BLaER1 treated with 17β-estradiol and CSF1 and Interleukin-3, amounts not matched to agents 10 nM and 100 nM (cell line): ENCODE data around the gene GRIN2A.

Experiments
- H3K27ac ChIP-seq, 11 experiments: shearing (Covaris generic); formaldehyde crosslinking; 2 replicates each; pipeline ENCODE4 v1.8.1; 2022
- H3K27me3 ChIP-seq, 11 experiments: shearing (Covaris generic); formaldehyde crosslinking; 2 replicates each; pipeline ENCODE4 v1.8.1; 2022
- H3K36me3 ChIP-seq, 11 experiments: shearing (Covaris generic); formaldehyde crosslinking; 2 replicates each; pipeline ENCODE4 v1.8.1; 2022
- H3K4me1 ChIP-seq, 10 experiments: shearing (Covaris generic); formaldehyde crosslinking; 2 replicates each; pipeline ENCODE4 v1.8.1; 2022
- H3K4me2 ChIP-seq, 11 experiments: shearing (Covaris generic); formaldehyde crosslinking; 2 replicates each; pipeline ENCODE4 v1.8.1; 2022
- H3K4me3 ChIP-seq, 10 experiments: shearing (Covaris generic); formaldehyde crosslinking; 2 replicates each; pipeline ENCODE4 v1.8.1; 2022
- H3K9ac ChIP-seq, 11 experiments: shearing (Covaris generic); formaldehyde crosslinking; 2 replicates each; pipeline ENCODE4 v1.8.1; 2022
- H3K9me3 ChIP-seq, 11 experiments: shearing (Covaris generic); formaldehyde crosslinking; replicated peaks in 1 of 11; 2 replicates each; pipeline ENCODE4 v1.8.1; 2022
- H4K20me1 ChIP-seq, 11 experiments: shearing (Covaris generic); formaldehyde crosslinking; 2 replicates each; pipeline ENCODE4 v1.8.1; 2022
- Cebpa-rat ChIP-seq, 11 experiments: shearing (Covaris generic); IDR thresholded peaks; 2 replicates each; pipeline ENCODE4 v1.8.1; 2022

GRIN2A gene

DNA sequence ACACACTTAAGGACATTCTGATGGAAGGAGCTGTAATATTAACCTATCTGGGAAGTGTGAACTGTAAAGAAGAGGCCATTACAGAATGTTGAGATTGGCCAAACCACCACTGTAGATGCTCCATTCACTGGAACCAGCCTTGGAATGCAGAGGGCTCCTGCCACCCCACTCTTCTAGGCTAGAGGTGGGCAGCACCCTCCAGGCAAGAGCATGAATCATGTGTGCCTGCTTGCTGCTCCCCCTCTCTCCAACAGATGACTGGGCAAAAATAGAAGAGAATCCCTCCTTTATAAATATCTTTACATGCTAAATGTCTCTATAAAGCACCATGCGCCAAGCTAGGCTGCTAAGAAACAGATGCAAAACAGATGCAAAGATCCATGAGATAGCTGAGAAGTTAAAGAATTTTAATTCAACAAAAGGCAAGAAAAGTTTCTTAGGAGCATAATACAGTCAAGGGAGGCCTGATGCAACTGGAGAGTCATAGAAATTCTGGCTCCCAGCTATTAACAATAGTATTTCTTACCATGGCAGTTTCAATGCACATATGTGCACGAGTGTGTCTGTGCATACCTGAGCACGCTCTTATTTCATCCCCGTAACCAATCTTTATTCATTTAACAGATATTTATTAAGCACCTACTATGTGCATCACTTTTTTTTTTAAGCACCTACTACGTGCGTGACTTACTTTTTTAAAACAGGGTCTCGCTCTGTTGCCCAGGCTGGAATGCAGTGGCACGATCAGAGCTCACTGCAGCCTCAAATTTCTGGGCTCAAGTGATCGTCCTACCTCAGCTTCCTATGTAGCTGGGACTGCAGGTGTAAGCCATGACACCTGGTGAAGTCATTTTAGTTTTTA is 53.6 kb downstream of the GRIN2A start:
- 0 out of 22 replicates have a peak, but pooled peaks cover 0 to 6% (median 0%) of the 10 kb centered on the region in 11 experiments for H3K9me3 ChIP-seq
- no peaks in the 10 kb centered on the region for H4K20me1 ChIP-seq
- no peak overlapping the region for H3K9ac ChIP-seq
- H3K4me1 ChIP-seq = no peaks in the 10 kb centered on the region
- H3K4me3 ChIP-seq = no peak overlapping the region
- no peaks in the 10 kb centered on the region for H3K36me3 ChIP-seq
- no peaks in the 10 kb centered on the region for H3K27me3 ChIP-seq
- TF ChIP-seq Cebpa-rat (IDR thresholded peaks at IDR 0.05) = no peak
- H3K27ac ChIP-seq = no peak overlapping the region
- no peak overlapping the region for H3K4me2 ChIP-seq

DNA sequence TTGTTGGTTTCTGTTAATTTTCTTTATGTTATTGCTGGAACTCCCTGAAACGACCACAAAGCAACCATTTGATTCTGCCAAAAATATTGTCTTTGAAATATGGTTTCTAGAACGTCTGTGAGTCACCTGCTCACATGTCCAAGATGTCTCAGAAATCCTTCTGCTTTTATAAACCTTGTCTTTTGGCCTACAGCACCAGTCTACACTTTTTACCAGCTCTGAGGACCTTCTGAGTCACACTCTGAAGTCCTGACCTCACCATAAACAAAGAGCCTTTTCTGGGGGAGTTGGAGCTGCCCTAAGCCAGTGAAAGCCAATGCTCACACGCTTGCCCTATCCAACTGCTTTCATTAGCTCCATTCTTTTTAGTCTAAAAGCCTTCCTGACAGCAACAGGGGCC is 55.5 kb downstream of the GRIN2A start:
- H3K9me3 ChIP-seq = no peaks in the 10 kb centered on the region
- H3K36me3 ChIP-seq = no peaks in the 10 kb centered on the region
- no peak overlapping the region for H3K27ac ChIP-seq
- H3K4me1 ChIP-seq = no peaks in the 10 kb centered on the region
- H3K4me3 ChIP-seq = no peak overlapping the region
- H3K27me3 ChIP-seq = no peaks in the 10 kb centered on the region
- H3K4me2 ChIP-seq = no peak overlapping the region
- TF ChIP-seq Cebpa-rat (IDR thresholded peaks at IDR 0.05) = no peak
- H3K9ac ChIP-seq = no peak overlapping the region
- H4K20me1 ChIP-seq = no peaks in the 10 kb centered on the region

DNA sequence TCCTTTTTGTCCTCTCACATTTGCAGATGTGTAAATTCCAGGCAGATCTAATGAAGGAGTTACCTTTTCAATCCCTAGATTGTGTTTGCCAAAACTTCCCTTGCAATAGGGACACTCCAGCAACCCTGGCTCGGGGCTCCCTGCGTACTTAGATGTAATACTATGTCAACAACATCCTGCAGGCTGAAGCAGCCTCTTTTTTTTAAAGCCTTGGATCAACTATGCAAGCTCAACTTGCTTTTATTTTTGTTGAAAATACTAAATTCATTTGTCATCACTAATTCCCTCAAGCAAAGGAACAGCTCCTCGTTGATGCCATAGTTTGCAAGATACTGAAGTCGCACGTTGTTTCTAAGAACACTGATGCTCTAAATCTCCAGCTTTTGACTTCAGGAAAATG is 59.1 kb downstream of the GRIN2A start:
- Histone ChIP-seq H3K9ac (no peak overlapping the region), H3K27ac (no peak overlapping the region), H3K4me1 (no peaks in the 10 kb centered on the region), H3K4me3 (no peak overlapping the region), H3K4me2 (no peak overlapping the region), H3K9me3 (no peaks in the 10 kb centered on the region), H4K20me1 (no peaks in the 10 kb centered on the region), H3K27me3 (no peaks in the 10 kb centered on the region), H3K36me3 (no peaks in the 10 kb centered on the region)
- TF ChIP-seq Cebpa-rat (IDR thresholded peaks at IDR 0.05) = no peak

DNA sequence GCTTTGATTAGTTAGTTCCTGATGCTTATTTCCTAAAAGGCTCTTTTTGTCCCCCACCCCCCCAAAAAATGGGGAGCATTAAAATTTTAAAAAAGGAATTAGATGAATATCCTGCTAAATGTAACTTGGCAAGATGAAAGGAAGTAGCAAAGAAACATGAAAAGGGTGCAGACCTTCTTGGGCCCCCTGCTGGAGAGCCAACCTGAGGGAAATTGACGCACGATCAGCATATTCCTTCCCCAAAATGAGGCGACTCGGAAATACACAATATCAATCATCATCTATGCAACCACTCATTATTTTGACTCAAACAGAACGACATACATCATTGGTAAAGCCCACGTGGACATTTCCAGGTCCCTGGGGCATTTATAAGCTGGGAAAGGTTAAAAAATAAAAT is 59.7 kb downstream of the GRIN2A start:
- TF ChIP-seq Cebpa-rat (IDR thresholded peaks at IDR 0.05) = no peak
- H4K20me1 ChIP-seq = no peaks in the 10 kb centered on the region
- H3K27me3 ChIP-seq = no peaks in the 10 kb centered on the region
- H3K27ac ChIP-seq = no peak overlapping the region
- H3K4me1 ChIP-seq = no peaks in the 10 kb centered on the region
- H3K36me3 ChIP-seq = no peaks in the 10 kb centered on the region
- no peak overlapping the region for H3K9ac ChIP-seq
- no peak overlapping the region for H3K4me3 ChIP-seq
- H3K9me3 ChIP-seq = no peaks in the 10 kb centered on the region
- no peak overlapping the region for H3K4me2 ChIP-seq

DNA sequence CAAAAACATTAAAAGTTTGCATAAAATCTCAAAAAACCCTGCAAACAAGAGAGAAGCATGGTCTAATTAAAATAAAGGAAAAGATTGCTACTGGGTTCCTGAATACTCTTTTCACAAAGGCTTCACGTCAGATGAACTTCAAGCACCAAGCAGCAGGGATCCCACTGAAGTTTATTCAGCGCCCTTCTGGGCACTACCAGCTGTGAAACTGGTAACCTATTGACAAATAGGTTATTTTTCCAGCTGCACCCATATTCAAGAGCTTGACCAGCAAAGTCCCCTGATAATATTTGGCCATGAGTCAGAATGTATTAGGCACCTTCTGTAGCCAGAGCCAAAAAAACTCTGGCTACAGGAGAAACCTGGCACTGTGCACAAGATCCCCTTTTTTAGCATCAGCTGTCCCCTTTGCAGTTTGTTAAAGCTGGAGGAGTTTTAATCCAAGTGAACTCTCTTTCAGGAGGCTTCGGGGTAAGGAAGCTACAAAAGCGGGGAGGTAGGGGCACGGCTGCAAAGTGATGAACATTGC is 60.3 kb downstream of the GRIN2A start:
- Histone ChIP-seq H3K27ac (no peak overlapping the region), H3K4me3 (no peak overlapping the region), H3K9ac (no peak overlapping the region)

DNA sequence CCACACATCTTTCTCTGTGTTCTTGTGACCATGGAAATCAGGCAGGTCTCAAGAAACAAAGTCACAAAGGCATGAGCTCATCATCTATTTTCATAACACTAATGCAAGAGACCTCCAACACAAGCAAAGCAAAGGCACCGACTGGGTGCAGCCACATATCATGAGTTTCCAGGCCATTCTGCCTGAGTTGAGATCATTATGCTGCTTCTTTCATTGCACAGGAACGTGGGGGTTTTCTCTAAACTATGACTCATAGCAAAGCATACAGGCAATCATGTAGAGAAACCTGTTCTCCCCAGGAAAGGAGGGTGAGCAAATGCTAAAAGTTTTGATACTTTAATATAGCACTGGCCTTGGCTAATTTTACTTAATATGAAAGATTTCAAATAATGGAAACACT is 60.7 kb downstream of the GRIN2A start:
- no peak overlapping the region for H3K4me2 ChIP-seq
- no peak overlapping the region for H3K4me3 ChIP-seq

More for the DNA sequence above, 60.3 kb downstream of the GRIN2A start:
- no peaks in the 10 kb centered on the region for H3K4me1 ChIP-seq
- H4K20me1 ChIP-seq = no peaks in the 10 kb centered on the region
- no peaks in the 10 kb centered on the region for H3K9me3 ChIP-seq
- H3K4me2 ChIP-seq = no peak overlapping the region
- H3K36me3 ChIP-seq = no peaks in the 10 kb centered on the region
- H3K27me3 ChIP-seq = no peaks in the 10 kb centered on the region
- no peak for TF ChIP-seq Cebpa-rat (IDR thresholded peaks at IDR 0.05)

DNA sequence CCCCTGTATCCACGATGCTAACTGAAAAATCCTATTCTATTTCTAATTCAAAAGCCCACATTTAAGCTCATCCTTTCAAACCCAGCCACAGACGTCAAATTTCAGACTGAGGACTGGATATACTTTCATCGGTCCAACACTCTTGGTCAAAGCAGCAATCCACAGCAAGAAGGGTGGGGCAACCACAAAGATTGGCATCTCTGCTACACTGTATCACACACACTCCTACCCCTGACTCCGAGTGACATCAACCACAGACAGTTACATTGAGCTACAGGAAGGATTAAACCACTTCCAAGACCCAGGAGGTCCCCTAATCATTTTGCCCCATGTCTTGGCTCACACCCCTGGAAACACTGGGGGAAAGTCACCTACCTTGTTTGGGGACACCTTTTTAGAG is 61.3 kb downstream of the GRIN2A start:
- no peaks in the 10 kb centered on the region for H3K36me3 ChIP-seq
- no peaks in the 10 kb centered on the region for H3K27me3 ChIP-seq
- no peak for TF ChIP-seq Cebpa-rat (IDR thresholded peaks at IDR 0.05)
- no peak overlapping the region for H3K4me2 ChIP-seq
- no peak overlapping the region for H3K9ac ChIP-seq
- no peak overlapping the region for H3K27ac ChIP-seq
- no peaks in the 10 kb centered on the region for H3K4me1 ChIP-seq
- no peak overlapping the region for H3K4me3 ChIP-seq
- H4K20me1 ChIP-seq = no peaks in the 10 kb centered on the region
- H3K9me3 ChIP-seq = no peaks in the 10 kb centered on the region

More for the DNA sequence above, 60.7 kb downstream of the GRIN2A start:
- Histone ChIP-seq H3K4me1 (no peaks in the 10 kb centered on the region), H3K9me3 (no peaks in the 10 kb centered on the region), H3K27me3 (no peaks in the 10 kb centered on the region), H3K27ac (no peak overlapping the region), H3K9ac (no peak overlapping the region), H3K36me3 (no peaks in the 10 kb centered on the region), H4K20me1 (no peaks in the 10 kb centered on the region)
- TF ChIP-seq Cebpa-rat (IDR thresholded peaks at IDR 0.05) = no peak

DNA sequence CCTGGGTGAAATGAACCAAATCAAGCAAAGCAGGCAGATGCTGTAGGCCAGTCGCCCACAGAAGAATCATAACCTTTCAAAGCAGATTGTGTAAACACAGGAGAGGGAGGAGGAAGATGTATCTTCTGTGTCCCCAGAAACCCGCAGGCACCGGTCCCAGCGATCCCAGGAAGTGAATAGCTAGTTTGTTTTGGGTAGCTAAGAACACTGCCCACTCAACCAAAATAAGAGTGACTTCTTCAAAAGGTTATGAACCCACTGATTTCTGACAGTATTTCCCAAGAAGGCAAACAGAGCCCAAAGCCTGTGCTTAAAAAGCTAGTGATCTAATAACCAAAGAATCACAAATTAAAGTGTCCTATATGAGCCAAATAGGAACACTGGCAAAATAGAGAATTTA is 67.8 kb downstream of the GRIN2A start:
- no peak overlapping the region for H3K4me3 ChIP-seq
- no peaks in the 10 kb centered on the region for H3K36me3 ChIP-seq
- H3K9ac ChIP-seq = no peak overlapping the region
- no peak overlapping the region for H3K27ac ChIP-seq
- H3K4me1 ChIP-seq = no peaks in the 10 kb centered on the region
- no peak overlapping the region for H3K4me2 ChIP-seq
- no peaks in the 10 kb centered on the region for H4K20me1 ChIP-seq
- TF ChIP-seq Cebpa-rat (IDR thresholded peaks at IDR 0.05) = no peak
- H3K9me3 ChIP-seq = 0 out of 22 replicates have a peak, but pooled peaks cover 0 to 6% (median 0%) of the 10 kb centered on the region in 11 experiments
- H3K27me3 ChIP-seq = no peaks in the 10 kb centered on the region

DNA sequence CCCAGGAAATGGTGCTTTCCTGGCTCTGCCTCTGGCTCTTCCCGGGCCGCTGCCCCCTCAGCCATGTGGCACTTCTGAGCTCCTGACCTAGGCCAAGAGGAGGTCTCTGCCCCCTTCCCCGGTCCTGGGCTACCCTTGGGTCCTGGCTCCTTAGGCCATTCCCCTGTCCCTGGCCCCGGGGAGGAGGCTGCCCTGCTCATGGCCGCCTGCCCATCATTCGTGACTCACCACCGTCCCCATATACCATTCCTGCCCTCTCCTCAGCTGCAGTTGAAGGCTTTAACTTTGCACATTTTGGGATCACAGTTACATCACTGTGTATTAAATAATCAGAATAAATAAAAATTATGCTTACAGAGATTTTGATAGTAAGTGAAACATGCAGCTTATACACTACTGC is 69.0 kb downstream of the GRIN2A start:
- no peak for TF ChIP-seq Cebpa-rat (IDR thresholded peaks at IDR 0.05)
- Histone ChIP-seq H3K27ac (no peak overlapping the region), H3K9ac (no peak overlapping the region), H3K9me3 (peaks cover 0 to 11% (median 3%) of the 10 kb centered on the region in 11 experiments; a peak in 3 of 22 replicates), H3K27me3 (no peaks in the 10 kb centered on the region), H3K4me3 (no peak overlapping the region), H3K4me2 (no peak overlapping the region), H3K4me1 (no peaks in the 10 kb centered on the region; a peak in 1 of 20 replicates), H4K20me1 (no peaks in the 10 kb centered on the region), H3K36me3 (no peaks in the 10 kb centered on the region)

DNA sequence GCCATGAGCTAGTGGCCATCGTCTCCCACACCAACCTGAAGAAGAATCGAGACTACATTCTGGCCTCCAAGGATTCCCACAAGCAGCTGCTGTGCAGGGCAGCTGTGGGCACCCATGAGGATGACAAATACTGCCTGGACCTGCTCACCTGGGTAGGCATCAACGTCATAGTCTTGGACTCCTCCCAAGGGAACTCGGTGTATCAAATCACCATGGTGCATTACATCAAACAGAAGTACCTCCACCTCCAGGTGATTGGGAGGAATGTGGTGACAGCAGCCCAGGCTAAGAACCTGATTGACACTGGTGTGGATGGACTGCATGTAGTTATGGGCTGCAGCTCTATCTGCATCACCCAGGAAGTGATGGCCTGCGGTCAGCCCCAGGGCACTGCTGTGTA is 70.2 kb downstream of the GRIN2A start:
- Histone ChIP-seq H3K4me3 (no peak overlapping the region), H3K4me1 (peaks cover 6 to 12% (median 9%) of the 10 kb centered on the region in 10 experiments; a peak in 19 of 20 replicates), H3K9me3 (peaks cover 0 to 13% (median 6%) of the 10 kb centered on the region in 11 experiments; a peak in 3 of 22 replicates), H3K27ac (no peak overlapping the region), H3K36me3 (no peaks in the 10 kb centered on the region), H4K20me1 (no peaks in the 10 kb centered on the region), H3K27me3 (no peaks in the 10 kb centered on the region), H3K9ac (no peak overlapping the region), H3K4me2 (no peak overlapping the region)
- TF ChIP-seq Cebpa-rat (IDR thresholded peaks at IDR 0.05) = no peak
